ENCODE data around the gene RAMP3. TPM values are rescaled to one million over a fixed set of nuclear protein-coding genes. Genes with fewer than 3 reads are reported as not detected.

The RAMP3 gene
- total RNA-seq, 4 donors from 2014 or later = 31.9 to 66.5 (median 46.1) TPM

GRCh38 chr7:45146531-45147379, 10.8 kb upstream of the RAMP3 start:
- Histone ChIP-seq H3K27me3 (peaks cover 60% of the 10 kb centered on the region), H3K9me3 (no peaks in the 10 kb centered on the region), H3K4me1 (no peaks in the 10 kb centered on the region), H3K27ac (no peak overlapping the region), H3K4me3 (no peak overlapping the region), H3K36me3 (no peaks in the 10 kb centered on the region)
- WGBS, 2 donors (ENCODE audit: low coverage in 1 of 2) = 93% methylated on average over 3 of the region's 19 CpGs; no CpG with 5 or more reads in 1 of the 2 donors
- no peak for ATAC-seq
- no peak for TF ChIP-seq POLR2A (IDR thresholded peaks at IDR 0.05)
- TF ChIP-seq CTCF (IDR thresholded peaks at IDR 0.05) = no peak
- TF ChIP-seq POLR2AphosphoS5 (IDR thresholded peaks at IDR 0.05) = no peak
- no peak for TF ChIP-seq EP300 (IDR thresholded peaks at IDR 0.05)

- WGBS, 2 donors (ENCODE audit: low coverage in 1 of 2) = 20 to 60% methylated on average over 4 to 14 of the region's 32 CpGs
- no peak for ATAC-seq
- H3K4me3 ChIP-seq = no peak overlapping the region
- no peak overlapping the region for H3K27ac ChIP-seq
- no peaks in the 10 kb centered on the region for H3K36me3 ChIP-seq
- TF ChIP-seq POLR2AphosphoS5 (IDR thresholded peaks at IDR 0.05) (no peak), POLR2A (IDR thresholded peaks at IDR 0.05) (no peak), EP300 (IDR thresholded peaks at IDR 0.05) (no peak), CTCF (IDR thresholded peaks at IDR 0.05) (no peak)
- no peaks in the 10 kb centered on the region for H3K4me1 ChIP-seq
- no peaks in the 10 kb centered on the region for H3K9me3 ChIP-seq
- peaks cover 60% of the 10 kb centered on the region for H3K27me3 ChIP-seq
Observed at GRCh38 chr7:45147858-45148652, 9.5 kb upstream of the RAMP3 start.

- H3K4me3 ChIP-seq = no peak overlapping the region
- no peak for ATAC-seq
- H3K4me1 ChIP-seq = no peaks in the 10 kb centered on the region
- no peaks in the 10 kb centered on the region for H3K36me3 ChIP-seq
- peaks cover 60% of the 10 kb centered on the region for H3K27me3 ChIP-seq
- H3K27ac ChIP-seq = no peak overlapping the region
- no peaks in the 10 kb centered on the region for H3K9me3 ChIP-seq
- TF ChIP-seq EP300 (IDR thresholded peaks at IDR 0.05) (no peak), CTCF (IDR thresholded peaks at IDR 0.05) (no peak), POLR2AphosphoS5 (IDR thresholded peaks at IDR 0.05) (no peak), POLR2A (IDR thresholded peaks at IDR 0.05) (no peak)
- WGBS, 2 donors (ENCODE audit: low coverage in 1 of 2) = 82 to 100% methylated on average over 1 to 10 of the region's 10 CpGs
Observed at GRCh38 chr7:45148653-45148973, 9.0 kb upstream of the RAMP3 start.

GRCh38 chr7:45149606-45150005, 8.0 kb upstream of the RAMP3 start:
- no peak overlapping the region for H3K4me3 ChIP-seq
- no peak for ATAC-seq
- no peaks in the 10 kb centered on the region for H3K36me3 ChIP-seq
- no peak overlapping the region for H3K27ac ChIP-seq
- H3K27me3 ChIP-seq = peaks cover 53% of the 10 kb centered on the region
- H3K9me3 ChIP-seq = no peaks in the 10 kb centered on the region
- H3K4me1 ChIP-seq = peaks cover 0 to under 1% (median 0%) of the 10 kb centered on the region in 3 donors
- 51% methylated on average over 3 of the region's 5 CpGs; no CpG with 5 or more reads in 1 of the 2 donors for WGBS, 2 donors (ENCODE audit: low coverage in 1 of 2)
- TF ChIP-seq POLR2A (IDR thresholded peaks at IDR 0.05) (no peak), EP300 (IDR thresholded peaks at IDR 0.05) (no peak), CTCF (IDR thresholded peaks at IDR 0.05) (no peak), POLR2AphosphoS5 (IDR thresholded peaks at IDR 0.05) (no peak)

Data from gastroesophageal sphincter (tissue), 4 donors.